Brain microvascular endothelial cell (primary cell): ENCODE measurements around the gene PHF21B.

Experiments
- DNase-seq: peaks from one replicate; pipeline ENCODE4 v3.0.0-alpha.2; 2020
- H3K27ac ChIP-seq: fragments of 250-450 bp; sonication (Bioruptor Pico); 2 replicates; pipeline ENCODE4 v1.5.1; 2020; ENCODE audit warnings: mild to moderate bottlenecking, moderate library complexity
- H3K27me3 ChIP-seq: fragments of 250-450 bp; sonication (Bioruptor Pico); replicated peaks from 2 replicates; pipeline ENCODE4 v1.5.1; 2020; ENCODE audit warnings: mild to moderate bottlenecking
- H3K36me3 ChIP-seq: fragments of 250-450 bp; sonication (Bioruptor Pico); replicated peaks from 2 replicates; pipeline ENCODE4 v1.5.1; 2020; ENCODE audit warnings: mild to moderate bottlenecking
- H3K4me3 ChIP-seq: 2 replicates; pipeline ENCODE4 v1.5.1; 2011; ENCODE audit warnings: low read depth, mild to moderate bottlenecking, control low read depth, low read length, moderate library complexity
- in situ Hi-C: cut with HindIII; loops from 2 replicates; pipeline ENCODE4 v1.10.0; 2017; ENCODE audit warnings: low sequenced_read_pairs, low pct_ligation_motif_present
- TF ChIP-seq, protein P1 (sequence below): IDR thresholded peaks from 2 replicates; pipeline ENCODE4 v1.5.1; 2011; ENCODE audit warnings: low read depth, mild to moderate bottlenecking, moderate library complexity, low read length, control low read depth, inconsistent platforms; ENCODE audit errors: missing control alignments

PHF21B gene

DNA sequence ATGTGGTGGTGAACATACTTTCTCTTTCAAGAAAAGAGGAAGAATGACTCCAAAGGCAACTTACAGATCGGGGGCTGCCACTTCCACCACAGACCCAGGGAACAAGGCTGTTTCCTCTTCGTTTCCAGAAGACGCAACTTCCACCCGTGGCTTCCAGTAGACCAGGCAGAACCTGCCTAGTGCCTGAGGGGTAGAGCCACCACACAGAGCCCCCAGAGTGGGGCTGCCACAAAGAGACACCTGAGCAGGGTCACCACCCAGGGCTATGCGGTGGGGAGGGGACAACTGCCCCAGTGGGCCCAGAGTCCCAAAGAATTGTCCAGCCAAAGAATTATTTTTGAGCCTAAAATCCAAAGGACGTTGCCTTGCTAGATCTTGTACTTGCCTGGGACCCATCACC is 16.7 kb upstream of the PHF21B start:
- TF ChIP-seq, protein P1, sequence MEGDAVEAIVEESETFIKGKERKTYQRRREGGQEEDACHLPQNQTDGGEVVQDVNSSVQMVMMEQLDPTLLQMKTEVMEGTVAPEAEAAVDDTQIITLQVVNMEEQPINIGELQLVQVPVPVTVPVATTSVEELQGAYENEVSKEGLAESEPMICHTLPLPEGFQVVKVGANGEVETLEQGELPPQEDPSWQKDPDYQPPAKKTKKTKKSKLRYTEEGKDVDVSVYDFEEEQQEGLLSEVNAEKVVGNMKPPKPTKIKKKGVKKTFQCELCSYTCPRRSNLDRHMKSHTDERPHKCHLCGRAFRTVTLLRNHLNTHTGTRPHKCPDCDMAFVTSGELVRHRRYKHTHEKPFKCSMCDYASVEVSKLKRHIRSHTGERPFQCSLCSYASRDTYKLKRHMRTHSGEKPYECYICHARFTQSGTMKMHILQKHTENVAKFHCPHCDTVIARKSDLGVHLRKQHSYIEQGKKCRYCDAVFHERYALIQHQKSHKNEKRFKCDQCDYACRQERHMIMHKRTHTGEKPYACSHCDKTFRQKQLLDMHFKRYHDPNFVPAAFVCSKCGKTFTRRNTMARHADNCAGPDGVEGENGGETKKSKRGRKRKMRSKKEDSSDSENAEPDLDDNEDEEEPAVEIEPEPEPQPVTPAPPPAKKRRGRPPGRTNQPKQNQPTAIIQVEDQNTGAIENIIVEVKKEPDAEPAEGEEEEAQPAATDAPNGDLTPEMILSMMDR, result no peak

DNA sequence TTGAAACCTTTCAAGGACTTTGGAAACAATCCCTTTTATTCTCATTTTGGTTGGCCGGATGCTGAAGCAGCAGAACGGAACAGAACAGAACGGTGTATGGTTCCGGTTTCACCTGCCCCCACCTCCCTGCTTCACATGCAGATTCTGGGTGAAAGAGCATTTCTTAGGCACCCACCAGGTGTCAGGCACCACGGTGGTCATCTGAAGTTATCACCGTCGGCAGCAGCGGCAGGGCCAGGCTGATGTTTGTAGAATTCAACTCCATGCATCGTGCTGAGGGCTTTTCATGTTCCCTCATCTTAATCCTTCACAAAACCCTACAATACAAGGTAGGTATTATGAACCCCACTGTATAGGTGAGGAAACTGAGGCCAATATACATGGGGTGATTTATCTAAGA is 13.6 kb upstream of the PHF21B start:
- TF ChIP-seq, protein P1, result no peak
- no peak for DNase-seq
- in situ Hi-C loops, result no loop called here
- no peak overlapping the region for H3K4me3 ChIP-seq
- H3K36me3 ChIP-seq, result no peaks in the 10 kb centered on the region
- no peaks in the 10 kb centered on the region for H3K27me3 ChIP-seq
- H3K27ac ChIP-seq, result no peak overlapping the region

More for the DNA sequence above, 16.7 kb upstream of the PHF21B start:
- Histone ChIP-seq H3K27me3 (no peaks in the 10 kb centered on the region), H3K4me3 (no peak overlapping the region), H3K36me3 (no peaks in the 10 kb centered on the region), H3K27ac (no peak overlapping the region)
- in situ Hi-C loops, result no loop called here
- no peak for DNase-seq

- no peak for DNase-seq
- no peak overlapping the region for H3K4me3 ChIP-seq
- in situ Hi-C loops, result no loop called here
- H3K36me3 ChIP-seq, result no peaks in the 10 kb centered on the region
- no peak overlapping the region for H3K27ac ChIP-seq
- TF ChIP-seq, protein P1, result no peak
- no peaks in the 10 kb centered on the region for H3K27me3 ChIP-seq
Observed at GRCh38 chr22:45019861-45020655, 10.3 kb upstream of the PHF21B start.

DNA sequence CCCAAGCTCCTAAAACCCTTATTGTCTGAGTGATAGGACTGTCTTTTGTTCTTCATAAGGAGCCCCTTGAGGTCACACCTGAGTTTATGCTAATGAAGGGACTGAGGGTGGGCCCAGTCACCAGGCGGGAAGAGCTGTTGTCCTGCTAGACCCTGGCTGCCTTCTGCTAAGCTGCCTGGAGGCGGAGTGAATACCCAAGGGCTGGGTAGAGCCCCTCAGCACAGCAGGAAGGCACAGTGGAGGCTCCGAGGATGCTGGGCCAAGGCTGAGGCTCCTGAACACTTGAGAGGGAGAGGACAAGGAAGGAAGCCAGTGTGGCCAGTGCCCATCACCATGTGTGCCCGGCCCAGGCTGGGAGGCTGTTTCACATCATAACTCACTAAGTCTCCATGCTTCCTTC is 4.8 kb upstream of the PHF21B start:
- in situ Hi-C loops, result no loop called here
- no peaks in the 10 kb centered on the region for H3K36me3 ChIP-seq
- TF ChIP-seq, protein P1, result no peak
- H3K4me3 ChIP-seq, result no peak overlapping the region
- H3K27me3 ChIP-seq, result peaks cover 19% of the 10 kb centered on the region
- H3K27ac ChIP-seq, result no peak overlapping the region
- DNase-seq, result no peak

GRCh38 chr22:45013138-45013537 is 3.3 kb upstream of the PHF21B start:
- Histone ChIP-seq H3K27me3 (peaks cover 33% of the 10 kb centered on the region), H3K36me3 (no peaks in the 10 kb centered on the region), H3K4me3 (no peak overlapping the region), H3K27ac (no peak overlapping the region)
- TF ChIP-seq, protein P1, result no peak
- no peak for DNase-seq
- in situ Hi-C loops, result no loop called here

GRCh38 chr22:45010532-45010900 is 711 bp upstream of the PHF21B start:
- TF ChIP-seq, protein P1, result no peak
- no peak overlapping the region for H3K27ac ChIP-seq
- peak overlapping the region; percentile 51 for H3K4me3 ChIP-seq
- no peaks in the 10 kb centered on the region for H3K36me3 ChIP-seq
- no peak for DNase-seq
- in situ Hi-C loops, result no loop called here
- peaks cover 53% of the 10 kb centered on the region for H3K27me3 ChIP-seq
